ENCODE measurements around the gene MEIKIN. TPM values are rescaled to one million over a fixed set of nuclear protein-coding genes. Genes with fewer than 3 reads are reported as not detected.

Gene MEIKIN
- total and polyA plus RNA-seq, 2 of the 8 experiments (the other 6 are each of a cell fraction or from before 2014, with no cell fraction given) = not detected

- Histone ChIP-seq H3K4me1 (replicated peaks in 1 of 4; ENCODE audit: control insufficient read depth in 3 of 4, insufficient read depth in 4 of 4, low read length in 3 of 4) (peaks cover 0 to 16% (median 10%) of the 10 kb centered on the region in 4 experiments; a peak in 6 of 7 replicates), H2BK15ac (ENCODE audit: low read length) (peak overlapping the region; percentile 18; the same call in 1 of the 2 replicates), H3K56ac (replicated peaks; ENCODE audit: insufficient read length, low read depth, low read length) (no peak overlapping the region), H3K4ac (replicated peaks; ENCODE audit: insufficient read length, low read depth, low read length) (no peak overlapping the region), H2BK20ac (ENCODE audit: low read length) (no peak overlapping the region; the same call in 1 of the 2 replicates), H2AFZ (ENCODE audit: low read length) (no peak overlapping the region), H4K20me1 (replicated peaks in 1 of 2; ENCODE audit: control insufficient read depth in 1 of 2, insufficient read depth in 2 of 2, low read length in 2 of 2) (peaks cover 0 to 2% of the 10 kb centered on the region in 2 experiments), H2AK5ac (ENCODE audit: low read depth, low read length) (no peak overlapping the region), H2BK5ac (ENCODE audit: low read depth, low read length) (no peak overlapping the region; the same call in 1 of the 2 replicates), H3K79me2 (ENCODE audit: control insufficient read depth in 1 of 2, insufficient read depth in 2 of 2, low read length in 2 of 2) (no peaks in the 10 kb centered on the region), H3K79me1 (ENCODE audit: low read depth, low read length) (no peaks in the 10 kb centered on the region), H2BK12ac (ENCODE audit: low read depth, low read length) (no peak overlapping the region), H4K5ac (ENCODE audit: insufficient read length, low read depth, low read length) (no peak overlapping the region), H4K8ac (ENCODE audit: extremely low read depth, insufficient read depth, low read length) (no peak overlapping the region), H3K9ac (replicated peaks in 1 of 4; ENCODE audit: extremely low read depth in 1 of 4, low read depth in 3 of 4, low read length in 3 of 4) (no peak overlapping the region), H3K18ac (ENCODE audit: extremely low read depth, low read length) (no peak overlapping the region), H3K36me3 (ENCODE audit: control insufficient read depth in 2 of 4, insufficient read depth in 4 of 4, low read length in 3 of 4) (no peaks in the 10 kb centered on the region), H3K23ac (ENCODE audit: insufficient read length) (no peak overlapping the region), H3K4me3 (ENCODE audit: extremely low read depth in 1 of 4, insufficient read depth in 2 of 4, low read depth in 3 of 4, low read length in 4 of 4) (no peak overlapping the region), H3K27ac (ENCODE audit: low read depth, low read length) (no peak overlapping the region), H3K4me2 (ENCODE audit: insufficient read depth in 1 of 2, low read depth in 2 of 2, low read length in 2 of 2) (peak overlapping the region in 1 of 2 experiments; percentile 59; a peak in 2 of 4 replicates), H2BK120ac (replicated peaks; ENCODE audit: low read depth, low read length) (no peak overlapping the region), H3K9me3 (ENCODE audit: insufficient read depth in 2 of 2, low read depth in 1 of 2, low read length in 1 of 2) (no peaks in the 10 kb centered on the region), H3K14ac (ENCODE audit: insufficient read length) (no peak overlapping the region), H3K27me3 (replicated peaks in 1 of 4; ENCODE audit: control insufficient read depth in 3 of 4, extremely low read depth in 1 of 4, insufficient read depth in 3 of 4, low read length in 3 of 4) (no peaks in the 10 kb centered on the region), H4K91ac (replicated peaks; ENCODE audit: insufficient read length, low read length) (no peak overlapping the region), H3K23me2 (ENCODE audit: low read depth, low read length) (no peaks in the 10 kb centered on the region)
- 77% methylated on average over 7 of the region's 7 CpGs; no CpG with 5 or more reads in 1 of the 2 experiments for WGBS, 2 experiments (ENCODE audit: extremely low coverage in 1 of 2, insufficient coverage in 1 of 2, insufficient read length in 1 of 2, insufficient replicate concordance in 2 of 2, low coverage in 1 of 2, low lambda C conversion rate in 2 of 2, missing lambda C conversion rate in 1 of 2)
- DNase-seq (ENCODE audit: low read depth in 1 of 2, low spot score in 2 of 2) = no peak
- no peak for FAIRE-seq
- ChIA-PET CTCF (ENCODE audit: partially characterized antibody) (interaction anchor here (4.3 kb wide), 1 partner anchor 12 kb away, joined by 23 read pairs; no protein-coding TSS in a partner anchor), POLR2A (ENCODE audit: partially characterized antibody) (no interaction called here)
- TF ChIP-seq SIN3A (conservative IDR thresholded peaks at IDR 0.05 in 1 of 2, IDR thresholded peaks at IDR 0.05 in 1 of 2; ENCODE audit: low read depth in 1 of 2, low read length in 2 of 2) (0 out of 4 replicates have a peak, but pooled peaks of 1 of the 2 experiments have one; percentile 25), SP1 (IDR thresholded peaks at IDR 0.05; ENCODE audit: low read depth, low read length) (0 out of 2 replicates have a peak, but pooled peaks have one; percentile 28), ASH2L (IDR thresholded peaks at IDR 0.05; ENCODE audit: low read length) (peak; percentile 37), CHD1 (IDR thresholded peaks at IDR 0.05; ENCODE audit: low read depth, low read length) (no peak)
These were observed 49.2 kb upstream of the MEIKIN start for GRCh38 chr5:131994533-131995226.
